ENCODE measurements around the gene AGBL1. TPM values are rescaled to one million over a fixed set of nuclear protein-coding genes. Genes with fewer than 3 reads are reported as not detected.

AGBL1 gene
- total and polyA plus RNA-seq, 2 donors (not counting 3 experiments of a cell fraction or from before 2014, with no cell fraction given): not detected

GRCh38 chr15:86885616-86886015, 805.9 kb downstream of the AGBL1 start:
- Histone ChIP-seq H2AFZ (ENCODE audit: low read depth, low read length) (no peak overlapping the region), H3K27me3 (ENCODE audit: control insufficient read depth in 2 of 2, insufficient read depth in 2 of 2, low read length in 2 of 2) (no peaks in the 10 kb centered on the region), H3K9me3 (replicated peaks; ENCODE audit: control insufficient read depth, insufficient read depth, low read length) (peaks cover 3% of the 10 kb centered on the region), H3K9me1 (replicated peaks; ENCODE audit: control insufficient read depth, extremely low read depth, insufficient read depth, low read length) (no peaks in the 10 kb centered on the region), H3K36me3 (ENCODE audit: control insufficient read depth in 2 of 2, extremely low read depth in 1 of 2, insufficient read depth in 2 of 2, low read length in 2 of 2) (no peaks in the 10 kb centered on the region), H3K4me1 (ENCODE audit: control insufficient read depth, extremely low read depth, insufficient read depth, low read length) (no peaks in the 10 kb centered on the region), H3K9ac (replicated peaks; ENCODE audit: extremely low read depth, insufficient read depth, low read length) (no peak overlapping the region), H3K27ac (ENCODE audit: insufficient read depth, low read depth, low read length) (no peak overlapping the region), H3K79me2 (ENCODE audit: control insufficient read depth, insufficient read depth, low read length) (no peaks in the 10 kb centered on the region), H3K4me2 (ENCODE audit: insufficient read depth, low read length) (no peak overlapping the region), H4K20me1 (replicated peaks; ENCODE audit: control insufficient read depth, extremely low read depth, insufficient read depth, low read length) (no peaks in the 10 kb centered on the region), H3K4me3 (replicated peaks in 1 of 3; ENCODE audit: insufficient read depth in 1 of 3, low read depth in 1 of 3, low read length in 3 of 3) (no peak overlapping the region)
- POLR2A ChIA-PET: no interaction called here
- TF ChIP-seq GATA2 (IDR thresholded peaks at IDR 0.05; ENCODE audit: insufficient read depth, insufficient read length, low read depth, low read length): no peak
- TF ChIP-seq FOS (IDR thresholded peaks at IDR 0.05; ENCODE audit: borderline replicate concordance, insufficient read depth, low read length): no peak
- TF ChIP-seq POLR2AphosphoS5 (IDR thresholded peaks at IDR 0.05; ENCODE audit: insufficient read depth, low read depth, low read length): no peak
- TF ChIP-seq MYC (IDR thresholded peaks at IDR 0.05; ENCODE audit: low read depth, low read length): no peak
- no peak for TF ChIP-seq EZH2 (IDR thresholded peaks at IDR 0.05; ENCODE audit: borderline replicate concordance, low read depth, low read length, severe bottlenecking)
- no peak for TF ChIP-seq CTCF (IDR thresholded peaks at IDR 0.05; ENCODE audit: extremely low read depth in 1 of 2, insufficient read depth in 1 of 2, low read depth in 1 of 2, low read length in 2 of 2)
- no peak for TF ChIP-seq MAX (IDR thresholded peaks at IDR 0.05; ENCODE audit: insufficient read depth, insufficient read length)
- TF ChIP-seq POLR2A (IDR thresholded peaks at IDR 0.05; ENCODE audit: low read depth, low read length): no peak
- TF ChIP-seq JUN (IDR thresholded peaks at IDR 0.05; ENCODE audit: borderline replicate concordance, insufficient read depth, insufficient read length, low read depth): no peak
- DNase-seq (ENCODE audit: low read depth, low spot score): no peak
- CTCF ChIA-PET: no interaction called here
- no peak for FAIRE-seq
- dilution Hi-C loops (cut with MboI; ENCODE audit: extremely low pct_ligation_motif_present, low sequenced_read_pairs): no loop called here
- no TSS peak for BruUV-seq (replicated peaks)
- intact Hi-C loops (cut with micrococcal nuclease): no loop called here

Measured in endothelial cell of umbilical vein (primary cell).